GM21390 (cell line): Measurements from ENCODE around the gene TIGAR.

Experiments used
- ATAC-seq: cut with Tn5 transposase; IDR thresholded peaks from one replicate; pipeline ENCODE4 v1.9.1; 2021; ENCODE audit not compliant: unreplicated experiment

Gene TIGAR

GRCh38 chr12:4375449-4375848 is 54.4 kb downstream of the TIGAR start:
- ATAC-seq, result no peak

GRCh38 chr12:4378772-4379171 is 57.8 kb downstream of the TIGAR start:
- no peak for ATAC-seq

DNA sequence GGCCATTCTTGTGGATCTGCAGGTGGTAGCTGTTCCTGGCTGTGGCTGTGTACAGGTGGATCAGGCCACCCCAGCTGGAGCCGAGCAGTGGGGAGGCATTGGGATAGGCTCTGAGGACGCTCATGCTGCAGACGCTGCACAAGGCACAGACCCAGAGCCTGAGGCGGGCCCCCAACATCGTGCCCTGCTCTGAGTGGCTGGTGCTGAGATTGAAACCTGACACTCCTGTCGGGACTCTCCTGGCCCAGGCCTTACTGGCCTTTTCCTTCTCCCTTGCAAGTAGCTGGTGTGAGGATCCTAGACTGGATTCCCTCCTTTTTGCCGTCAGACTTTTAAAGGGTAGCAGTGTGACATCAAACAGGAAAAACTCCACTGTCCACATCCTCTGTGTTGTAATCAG is 58.4 kb downstream of the TIGAR start, which contains the start of gene FGF23:
TSS of gene FGF23 (minus strand) at position 308 of the 400 bp plus-strand sequence. CDS start at position 178, 130 bp downstream.
- no peak for ATAC-seq

GRCh38 chr12:4380332-4380731 is 59.3 kb downstream of the TIGAR start:
- no peak for ATAC-seq

DNA sequence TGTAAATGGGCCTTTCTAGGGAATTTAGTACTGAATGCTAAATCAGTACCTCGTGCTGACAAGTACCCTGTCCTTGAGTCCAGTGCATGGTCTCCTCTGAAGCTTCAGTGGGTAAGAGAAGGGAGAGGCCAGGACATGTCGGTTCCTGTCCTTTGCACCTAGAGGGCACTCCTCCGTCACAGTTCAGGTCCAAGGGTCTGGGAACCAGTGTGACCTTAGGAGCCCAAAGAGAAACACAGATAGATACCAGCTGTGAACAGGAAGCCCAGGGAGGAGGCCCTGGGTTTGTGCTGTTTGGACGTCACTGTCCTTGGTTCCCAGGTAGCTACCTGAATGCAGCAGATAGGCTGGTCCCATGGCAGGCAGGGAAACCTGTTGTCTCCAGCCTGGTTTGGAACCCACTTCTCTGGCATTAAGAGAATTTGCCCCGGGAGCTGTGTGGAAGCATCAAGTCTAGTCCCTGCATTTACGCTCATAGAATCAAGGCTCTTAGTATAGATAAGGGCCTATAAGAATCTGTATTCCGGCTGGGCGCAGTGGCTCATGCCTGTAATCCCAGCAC is 62.4 kb downstream of the TIGAR start:
- ATAC-seq, result no peak

DNA sequence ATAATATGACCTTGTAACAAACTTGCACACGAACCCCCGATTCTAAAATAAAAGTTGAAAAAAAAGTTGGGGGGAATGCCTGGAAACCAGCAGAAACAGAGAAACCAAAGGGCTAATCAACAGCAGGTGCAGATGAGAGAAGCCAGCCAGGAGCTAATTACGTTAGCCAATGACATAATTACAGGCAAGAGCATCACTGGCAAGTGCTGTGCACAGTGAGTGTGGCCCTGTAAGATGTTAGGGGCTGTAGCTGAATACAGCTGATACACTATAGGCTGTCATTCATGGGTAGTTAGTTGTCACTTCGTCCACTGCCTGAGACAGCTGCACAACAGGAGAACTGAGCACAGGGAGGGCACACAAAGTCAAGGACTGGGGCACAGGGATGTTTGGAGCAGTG is 65.8 kb downstream of the TIGAR start:
- no peak for ATAC-seq

DNA sequence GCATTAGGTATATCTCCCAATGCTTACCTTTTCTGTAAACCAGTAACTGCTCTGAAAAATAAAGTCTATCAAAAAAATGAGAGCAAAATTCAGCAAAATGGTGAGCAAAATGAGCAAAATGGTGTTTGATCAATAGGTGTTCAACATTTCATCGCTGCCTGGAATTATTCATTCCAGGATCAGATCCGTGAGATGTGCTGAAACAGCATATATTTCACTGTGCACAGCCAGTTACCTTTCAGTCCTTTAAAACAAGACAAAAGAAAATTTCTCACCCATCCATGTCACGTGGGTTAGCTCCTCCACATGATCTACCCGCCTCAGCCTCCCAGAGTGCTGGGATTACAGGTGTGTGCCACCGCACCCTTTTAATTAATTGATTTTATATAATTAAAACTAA is 66.6 kb downstream of the TIGAR start:
- no peak for ATAC-seq

DNA sequence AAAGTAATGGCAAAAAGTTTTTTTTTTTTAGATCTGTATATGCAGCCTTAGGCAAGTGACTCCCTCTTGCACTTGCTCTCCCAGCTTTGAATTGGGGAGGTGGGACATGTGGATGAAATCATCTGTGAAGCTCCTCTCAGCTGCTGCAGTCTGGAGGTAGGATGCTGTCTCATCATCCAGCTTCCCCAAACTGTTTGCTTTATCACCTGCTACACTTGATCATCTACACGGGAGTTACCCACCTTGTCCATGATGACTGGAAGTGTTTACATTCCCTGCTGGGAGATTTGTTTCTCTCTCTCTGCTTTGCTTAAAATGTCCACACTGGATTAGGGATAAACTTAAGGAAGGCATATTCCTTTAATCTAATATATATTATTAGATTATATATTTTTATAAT is 67.0 kb downstream of the TIGAR start:
- ATAC-seq, result no peak

DNA sequence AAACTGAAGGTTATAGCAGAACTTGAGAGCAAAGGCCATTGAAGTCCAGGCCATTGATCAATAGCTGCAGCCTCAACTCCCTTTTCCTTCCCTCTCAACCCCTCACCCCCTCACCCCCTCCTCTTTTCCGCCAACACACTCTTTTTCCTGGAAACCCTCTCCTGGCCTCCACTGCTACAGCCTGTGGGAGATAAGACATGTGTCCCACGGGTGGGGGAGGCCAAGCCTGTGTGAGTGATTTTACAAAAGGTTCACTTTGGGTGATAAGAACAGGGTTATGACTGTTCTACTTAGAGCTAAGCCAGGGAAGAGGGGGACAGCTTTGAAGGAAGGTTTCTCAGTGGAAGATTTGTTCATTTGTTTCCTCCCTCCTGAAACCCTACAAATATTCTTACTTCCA is 67.6 kb downstream of the TIGAR start:
- ATAC-seq, result no peak

DNA sequence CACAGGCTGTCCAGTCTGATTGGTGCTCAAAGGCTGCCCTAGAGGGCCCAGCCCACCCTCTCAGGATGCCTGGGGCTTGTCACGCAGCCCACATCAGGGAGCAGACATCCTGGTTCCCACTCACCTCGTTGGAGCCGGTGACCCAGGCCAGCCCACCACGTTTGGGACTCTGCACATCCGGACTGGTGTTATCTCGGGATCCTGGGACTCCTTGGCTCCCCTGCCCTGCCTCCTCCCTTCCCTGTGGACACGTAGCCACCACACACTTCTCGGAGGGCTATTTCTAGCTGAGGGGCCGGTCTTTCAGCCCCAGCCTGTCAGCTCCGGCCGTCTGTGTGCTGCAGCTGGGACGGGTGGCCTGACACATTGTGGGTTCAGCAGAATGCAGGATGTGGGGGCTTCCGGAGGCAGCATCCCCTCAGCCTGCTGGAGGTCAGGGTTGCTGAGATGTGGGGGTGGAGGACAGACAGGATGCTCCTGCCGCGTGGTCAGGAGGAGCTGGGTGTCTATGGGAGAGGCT is 71.3 kb downstream of the TIGAR start:
- ATAC-seq, result no peak

DNA sequence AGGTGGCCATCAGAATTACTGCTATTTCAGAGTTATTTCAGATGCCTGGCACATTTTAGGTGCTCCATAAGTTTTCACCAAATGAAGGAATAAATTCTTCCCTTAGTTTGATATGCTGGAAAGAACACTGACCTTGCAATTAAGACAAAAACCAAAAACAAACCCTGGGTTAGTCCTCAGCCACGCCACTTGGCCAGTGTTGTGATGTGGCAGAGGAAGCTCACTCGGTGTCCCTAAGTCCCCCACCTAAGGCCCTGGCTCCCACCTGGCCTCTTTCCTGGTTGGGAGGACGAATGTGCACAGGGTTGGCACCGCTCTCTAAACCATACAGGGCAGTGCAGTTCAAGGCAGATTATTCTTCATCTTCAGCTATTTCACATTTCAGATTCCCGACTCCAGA is 72.2 kb downstream of the TIGAR start:
- ATAC-seq, result no peak

DNA sequence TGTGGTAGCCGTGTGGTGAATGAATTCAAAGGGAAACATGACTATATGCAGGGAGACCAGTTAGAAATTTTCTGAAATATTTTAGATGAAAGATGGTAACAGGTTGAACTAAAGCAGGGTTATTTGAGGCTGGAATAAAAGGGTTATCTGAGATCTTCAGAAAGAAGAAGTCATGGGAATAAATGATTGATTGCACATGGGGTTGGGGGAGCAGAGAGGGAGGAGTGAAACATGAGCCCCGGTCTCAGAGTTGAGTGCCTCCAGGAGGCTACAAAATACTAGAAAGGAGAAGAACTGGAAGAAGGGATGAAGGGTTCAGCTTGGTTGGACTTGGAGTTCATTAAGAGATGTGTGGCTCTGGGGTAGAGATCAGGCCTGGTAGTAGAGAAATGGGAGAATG is 74.8 kb downstream of the TIGAR start:
- ATAC-seq, result no peak

- ATAC-seq, result no peak
Measured at GRCh38 chr12:4401117-4401516, 80.1 kb downstream of the TIGAR start.

- no peak for ATAC-seq
Measured at GRCh38 chr12:4402996-4403395, 82.0 kb downstream of the TIGAR start.
